SK-N-SH (cell line): Measurements from ENCODE around the gene NR2C2. TPM values are rescaled to one million over a fixed set of nuclear protein-coding genes. Genes with fewer than 3 reads are reported as not detected.

ENCODE experiments used
- CTCF ChIA-PET: fragments of 300-600, 350-600 bp; formaldehyde crosslinking; extraction: SDS; loops from one replicate; lab custom pipeline; 2021; lab: Yijun Ruan, JAX
- POLR2A ChIA-PET: fragments of 350-600 bp; sonication (Branson Sonifier 250); formaldehyde crosslinking; extraction: SDS; loops from one replicate; lab custom pipeline; 2020; ENCODE audit warnings: antibody characterized with exemption, inconsistent platforms; lab: Yijun Ruan, JAX
- DNase-seq: peaks from one replicate; pipeline ENCODE4 v3.0.0; 2012
- H2AFZ ChIP-seq: fragments of 200-600 bp; sonication (generic); 2 replicates; pipeline ENCODE4 v1.8.1; 2016; ENCODE audit warnings: antibody characterized with exemption, mild to moderate bottlenecking, low read depth
- H3F3A ChIP-seq: fragments of 200-600 bp; sonication (generic); replicated peaks from 2 replicates; pipeline ENCODE3; 2016; ENCODE audit warnings: antibody characterized with exemption, mild to moderate bottlenecking; ENCODE audit not compliant: insufficient read depth
- H3K27ac ChIP-seq, 2 experiments: fragments of 200-500 bp in 1 of 2; fragments of 200-600 bp in 1 of 2; sonication (Bioruptor generic) in 1 of 2; sonication (generic), shearing (Covaris generic) in 1 of 2; 2 replicates each; pipeline versions ENCODE4 v1.5.1 to v1.6.1; 2014 to 2016; ENCODE audit warnings: low read depth in 2 of 2, inconsistent platforms in 1 of 2, low read length in 1 of 2, mild to moderate bottlenecking in 1 of 2, mixed read lengths in 1 of 2
- H3K27me3 ChIP-seq: fragments of 200-600 bp; sonication (generic), shearing (Covaris generic); 2 replicates; pipeline ENCODE4 v1.6.1; 2016; ENCODE audit warnings: mixed run types; ENCODE audit not compliant: insufficient read depth
- H3K36me3 ChIP-seq, 2 experiments: fragments of 200-500 bp in 1 of 2; fragments of 200-600 bp in 1 of 2; sonication (Bioruptor generic) in 1 of 2; sonication (generic) in 1 of 2; replicated peaks in 1 of 2; 2 replicates each; pipeline versions ENCODE3 to v1.5.1; 2014 to 2016; ENCODE audit warnings: low read length in 1 of 2, mild to moderate bottlenecking in 1 of 2; ENCODE audit not compliant: insufficient read depth in 2 of 2, control insufficient read depth in 1 of 2
- H3K4me1 ChIP-seq, 2 experiments: fragments of 200-500 bp in 1 of 2; fragments of 200-600 bp in 1 of 2; sonication (Bioruptor generic) in 1 of 2; sonication (generic), shearing (Covaris generic) in 1 of 2; 2 replicates each; pipeline versions ENCODE4 v1.5.1 to v1.6.1; 2014 to 2016; ENCODE audit warnings: low read depth in 1 of 2, low read length in 1 of 2, mixed run types in 1 of 2; ENCODE audit not compliant: insufficient read depth in 2 of 2, control insufficient read depth in 1 of 2
- H3K4me2 ChIP-seq: fragments of 200-600 bp; sonication (generic), shearing (Covaris generic); 2 replicates; pipeline ENCODE4 v1.6.1; 2017; ENCODE audit warnings: mixed run types
- H3K4me3 ChIP-seq, 2 experiments: fragments of 200-500 bp in 1 of 2; fragments of 200-600 bp in 1 of 2; sonication (Bioruptor generic) in 1 of 2; sonication (generic), shearing (Covaris generic) in 1 of 2; 2 replicates each; pipeline versions ENCODE4 v1.5.1 to v1.8.1; 2014 to 2016; ENCODE audit warnings: low read depth in 2 of 2, inconsistent platforms in 1 of 2, low read length in 1 of 2, mild to moderate bottlenecking in 1 of 2, mixed read lengths in 1 of 2, moderate library complexity in 1 of 2
- H3K79me2 ChIP-seq: fragments of 200-600 bp; sonication (generic); 2 replicates; pipeline ENCODE4 v1.8.1; 2017; ENCODE audit warnings: mild to moderate bottlenecking; ENCODE audit not compliant: insufficient read depth
- H3K9ac ChIP-seq: fragments of 200-600 bp; sonication (generic); 2 replicates; pipeline ENCODE4 v1.6.1; 2017; ENCODE audit warnings: mixed run types
- H3K9me2 ChIP-seq: fragments of 200-600 bp; sonication (generic); 2 replicates; pipeline ENCODE4 v1.6.1; 2017; ENCODE audit warnings: mixed run types
- H3K9me3 ChIP-seq: fragments of 200-600 bp; sonication (generic); 2 replicates; pipeline ENCODE4 v1.6.1; 2017; ENCODE audit warnings: mixed run types, mild to moderate bottlenecking, moderate library complexity
- H4K20me1 ChIP-seq: fragments of 200-600 bp; sonication (generic); 2 replicates; pipeline ENCODE4 v1.6.1; 2017; ENCODE audit warnings: mild to moderate bottlenecking, mixed run types; ENCODE audit not compliant: insufficient read depth
- CTCF ChIP-seq: fragments of 200-600 bp; sonication (generic); IDR thresholded peaks from 2 replicates; pipeline ENCODE4 v1.6.1; 2017; ENCODE audit warnings: antibody characterized with exemption, mild to moderate bottlenecking, moderate library complexity
- ELF1 ChIP-seq: IDR thresholded peaks from 2 replicates; pipeline ENCODE4 v1.4.0; 2012
- EP300 ChIP-seq, 2 experiments: IDR thresholded peaks; 2 replicates each; pipeline versions ENCODE4 v1.4.0 to v1.6.1; 2012; ENCODE audit warnings: borderline replicate concordance in 1 of 2, low read depth in 1 of 2, low read length in 1 of 2
- EZH2phosphoT487 ChIP-seq: fragments of 200-600 bp; sonication (generic); IDR thresholded peaks from 2 replicates; pipeline ENCODE4 v1.6.1; 2017; ENCODE audit warnings: low read depth, mixed run types, mild to moderate bottlenecking, antibody characterized with exemption, moderate library complexity, borderline replicate concordance
- FOSL2 ChIP-seq: IDR thresholded peaks from 2 replicates; pipeline ENCODE4 v1.4.0; 2012; ENCODE audit warnings: low read depth, mild to moderate bottlenecking, moderate library complexity, borderline replicate concordance
- FOXJ3 ChIP-seq: sonication (generic); formaldehyde crosslinking; IDR thresholded peaks from 2 replicates; pipeline ENCODE4 v1.5.1; 2020; ENCODE audit warnings: mild to moderate bottlenecking, missing genetic modification reagents
- GABPA ChIP-seq: IDR thresholded peaks from 2 replicates; pipeline ENCODE4 v1.4.0; 2012; ENCODE audit warnings: low read depth, mild to moderate bottlenecking
- GATA2 ChIP-seq: sonication (generic); formaldehyde crosslinking; IDR thresholded peaks from 2 replicates; pipeline ENCODE4 v1.5.0; 2020; ENCODE audit warnings: mild to moderate bottlenecking, missing genetic modification reagents
- JUND ChIP-seq: IDR thresholded peaks from 2 replicates; pipeline ENCODE4 v1.4.0; 2012
- MAX ChIP-seq: IDR thresholded peaks from 2 replicates; pipeline ENCODE4 v1.4.0; 2012; ENCODE audit warnings: low read depth
- MEF2A ChIP-seq: IDR thresholded peaks from 2 replicates; pipeline ENCODE4 v1.4.0; 2012; ENCODE audit warnings: low read depth, borderline replicate concordance
- NFIC ChIP-seq: IDR thresholded peaks from 2 replicates; pipeline ENCODE4 v1.4.0; 2012; ENCODE audit warnings: borderline replicate concordance
- PBX3 ChIP-seq: IDR thresholded peaks from 2 replicates; pipeline ENCODE4; 2012
- POLR2AphosphoS5 ChIP-seq: IDR thresholded peaks from 2 replicates; pipeline ENCODE4 v1.6.1; 2012; ENCODE audit warnings: low read depth, low read length
- RAD21 ChIP-seq: IDR thresholded peaks from 2 replicates; pipeline ENCODE4 v1.6.1; 2012; ENCODE audit warnings: mild to moderate bottlenecking, low read length
- REST ChIP-seq: IDR thresholded peaks from 2 replicates; pipeline ENCODE4 v1.6.1; 2012; ENCODE audit warnings: mild to moderate bottlenecking, low read depth, low read length, moderate library complexity
- RXRA ChIP-seq: IDR thresholded peaks from 2 replicates; pipeline ENCODE4 v1.4.0; 2012; ENCODE audit warnings: low read depth, mild to moderate bottlenecking, borderline replicate concordance
- SMC3 ChIP-seq: IDR thresholded peaks from 2 replicates; pipeline ENCODE4 v1.6.1; 2012; ENCODE audit warnings: low read depth, low read length, improper control_type of control experiment
- WGBS: methylation state at CpG from one replicate; pipeline ENCODE4 v1.1.6; 2017; ENCODE audit warnings: low lambda C conversion rate; 5-methylcytosine and 5-hydroxymethylcytosine counted together
- polyA plus RNA-seq, 3 experiments: library from polyadenylated mRNA; depleted of rRNA; stranded (reverse); fragments of >200 nt; gene quantifications; 2 replicates each; pipeline ENCODE4 v1.2.3, GENCODE V29; 2012

The NR2C2 gene
- polyA plus RNA-seq, 1 of the 3 experiments (the other 2 are of a cell fraction), result 13.1 TPM

- no peak for TF ChIP-seq EZH2phosphoT487
- TF ChIP-seq, all 33 proteins: peak for 0
Measured at GRCh38 chr3:15052335-15053242, 105.2 kb downstream of the NR2C2 start (continued).

GRCh38 chr3:15053541-15053940, 106.2 kb downstream of the NR2C2 start:
- H3K27me3 ChIP-seq, result no peaks in the 10 kb centered on the region

More at GRCh38 chr3:15053541-15053940, 106.2 kb downstream of the NR2C2 start:
- Histone ChIP-seq H3K79me2 (peaks cover 70% of the 10 kb centered on the region; the same call in 1 of the 2 replicates), H4K20me1 (0 out of 2 replicates have a peak, but pooled peaks cover 10% of the 10 kb centered on the region), H3K4me1 (peaks cover 0 to 15% of the 10 kb centered on the region in 2 experiments; a peak in 1 of 4 replicates), H3K27ac (no peak overlapping the region; a peak in 1 of 4 replicates), H3K4me3 (no peak overlapping the region), H3K9me3 (no peaks in the 10 kb centered on the region), H2AFZ (no peak overlapping the region), H3F3A (peaks cover 4% of the 10 kb centered on the region), H3K9me2 (no peaks in the 10 kb centered on the region), H3K4me2 (no peak overlapping the region), H3K36me3 (peaks cover 41 to 49% of the 10 kb centered on the region in 2 experiments), H3K9ac (no peak overlapping the region)
- no peak for TF ChIP-seq PBX3
- TF ChIP-seq NFIC, result no peak
- no peak for TF ChIP-seq EP300 (IDR thresholded peaks at IDR 0.05; ENCODE audit: borderline replicate concordance in 1 of 2, low read depth in 1 of 2, low read length in 1 of 2)
- no peak for TF ChIP-seq MEF2A
- TF ChIP-seq MAX, result no peak
- TF ChIP-seq FOXJ3 (CRISPR knock-in tag), result no peak
- no peak for TF ChIP-seq CTCF
- no peak for TF ChIP-seq REST
- TF ChIP-seq ELF1, result no peak
- no peak for TF ChIP-seq GABPA
- TF ChIP-seq RAD21, result no peak
- TF ChIP-seq RXRA, result no peak
- no peak for TF ChIP-seq JUND
- TF ChIP-seq GATA2 (CRISPR knock-in tag), result no peak
- TF ChIP-seq SMC3, result no peak
- no peak for TF ChIP-seq FOSL2
- no peak for TF ChIP-seq POLR2AphosphoS5
- CTCF ChIA-PET, result interaction anchor here (1.6 to 1.9 kb wide), 2 partner anchors 10 to 132 kb away, joined by 4 to 5 read pairs; no protein-coding TSS in a partner anchor
- 95% methylated on average over 4 of the region's 4 CpGs for WGBS
- DNase-seq, result no peak
- POLR2A ChIA-PET, result interaction anchor here (1.2 kb wide), 1 partner anchor 15 kb away, joined by 3 read pairs; no protein-coding TSS in a partner anchor
